A549 treated with AZD2906 at 1 μM for 4 hours (cell line): Measurements from ENCODE around the gene TRAF1. TPM values are rescaled to one million over a fixed set of nuclear protein-coding genes. Genes with fewer than 3 reads are reported as not detected.

Source experiments
- total RNA-seq: library from RNA; stranded (reverse); fragments of 200-300 nt; extraction: Qiagen RNA extraction; gene quantifications from 5 replicates; pipeline ENCODE4 v1.2.3, GENCODE V29; 2022

Gene TRAF1, protein sequence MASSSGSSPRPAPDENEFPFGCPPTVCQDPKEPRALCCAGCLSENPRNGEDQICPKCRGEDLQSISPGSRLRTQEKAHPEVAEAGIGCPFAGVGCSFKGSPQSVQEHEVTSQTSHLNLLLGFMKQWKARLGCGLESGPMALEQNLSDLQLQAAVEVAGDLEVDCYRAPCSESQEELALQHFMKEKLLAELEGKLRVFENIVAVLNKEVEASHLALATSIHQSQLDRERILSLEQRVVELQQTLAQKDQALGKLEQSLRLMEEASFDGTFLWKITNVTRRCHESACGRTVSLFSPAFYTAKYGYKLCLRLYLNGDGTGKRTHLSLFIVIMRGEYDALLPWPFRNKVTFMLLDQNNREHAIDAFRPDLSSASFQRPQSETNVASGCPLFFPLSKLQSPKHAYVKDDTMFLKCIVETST
- total RNA-seq, result 1.6 to 2.3 TPM (median 1.9 TPM) in 5 replicates

GRCh38 chr9:120926397-120926928, at the start of gene TRAF1:
Gene TRAF1 (minus strand): TSS chr9:120926796. CDS start chr9:120926075, 721 bp downstream.

GRCh38 chr9:120876842-120877240, 49.8 kb downstream of the TRAF1 start, which contains the start of gene PHF19:
Gene PHF19 (minus strand): TSS chr9:120877188. CDS start chr9:120874741, 2,447 bp downstream.

Other genes with a start within 250 kb of the TRAF1 start
- 16.3 to 22.1 TPM (median 18.9 TPM) in 5 replicates for gene MEGF9, start 212.3 kb downstream of the TRAF1 start, total RNA-seq
- 33.9 to 40.2 TPM (median 37.4 TPM) in 5 replicates for gene FBXW2, start 133.4 kb downstream of the TRAF1 start, total RNA-seq
- 26.2 to 38.5 TPM (median 26.4 TPM) in 5 replicates for gene PSMD5, start 83.9 kb downstream of the TRAF1 start, total RNA-seq
- gene PHF19, start 49.6 kb downstream of the TRAF1 start, total RNA-seq, result 89.0 to 135 TPM (median 124 TPM) in 5 replicates
- 10.8 to 13.7 TPM (median 11.3 TPM) in 5 replicates for gene C5, start 123.5 kb upstream of the TRAF1 start, total RNA-seq
- 4.3 to 6.7 TPM (median 5.5 TPM) in 5 replicates for gene CNTRL, start 148.2 kb upstream of the TRAF1 start, total RNA-seq